Caco-2 (cell line): ENCODE data around the gene LRP1B. TPM values are rescaled to one million over a fixed set of nuclear protein-coding genes. Genes with fewer than 3 reads are reported as not detected.

Source experiments
- BruUV-seq: library from RNA; stranded (reverse); fragments of 400-500 nt; replicated peaks from 2 replicates; lab custom pipeline; 2021; lab: Mats Ljungman, UMichigan
- CTCF ChIA-PET: fragments of 300-600 bp; sonication (Branson Sonifier 250); formaldehyde crosslinking; loops from one replicate; lab custom pipeline; 2022; ENCODE audit warnings: antibody characterized with exemption; lab: Charles Lee
- POLR2A ChIA-PET: fragments of 300-600 bp; sonication (Branson Sonifier 250); formaldehyde crosslinking; loops from one replicate; lab custom pipeline; 2022; ENCODE audit warnings: antibody characterized with exemption; lab: Charles Lee
- DNase-seq, 2 experiments: peaks; one replicate each; pipeline versions ENCODE4 v3.0.0 to v3.0.0-alpha.2; 2020 to 2022
- H3K27me3 ChIP-seq: replicated peaks from 2 replicates; pipeline ENCODE4 v1.6.0; 2011; ENCODE audit warnings: low read length; ENCODE audit not compliant: control insufficient read depth, insufficient read depth
- H3K36me3 ChIP-seq: 2 replicates; pipeline ENCODE4 v1.5.1; 2011; ENCODE audit warnings: low read length; ENCODE audit not compliant: control insufficient read depth, insufficient read depth
- H3K4me1 ChIP-seq: fragments of 250-450 bp; sonication (Bioruptor Pico); 2 replicates; pipeline ENCODE4 v1.5.1; 2020; ENCODE audit warnings: mild to moderate bottlenecking
- H3K4me3 ChIP-seq: 2 replicates; pipeline ENCODE4 v1.5.1; 2011; ENCODE audit warnings: low read depth, mild to moderate bottlenecking, control low read depth, low read length
- H3K9me3 ChIP-seq: fragments of 250-450 bp; sonication (Bioruptor Pico); 2 replicates; pipeline ENCODE4 v1.5.1; 2020; ENCODE audit warnings: mild to moderate bottlenecking, moderate library complexity
- H3K27ac Mint-ChIP-seq: one replicate; pipeline ENCODE4 v1.8.0; 2022; ENCODE audit warnings: mixed read lengths; ENCODE audit not compliant: unreplicated experiment
- H3K27me3 Mint-ChIP-seq: one replicate; pipeline ENCODE4 v1.8.0; 2022; ENCODE audit warnings: mixed read lengths; ENCODE audit not compliant: insufficient read depth, unreplicated experiment
- H3K36me3 Mint-ChIP-seq: one replicate; pipeline ENCODE4 v1.8.0; 2022; ENCODE audit warnings: mild to moderate bottlenecking, mixed read lengths; ENCODE audit not compliant: insufficient read depth, unreplicated experiment
- H3K4me1 Mint-ChIP-seq: one replicate; pipeline ENCODE4 v1.8.0; 2022; ENCODE audit warnings: low read depth, mixed read lengths; ENCODE audit not compliant: unreplicated experiment
- H3K4me3 Mint-ChIP-seq: one replicate; pipeline ENCODE4 v1.8.0; 2022; ENCODE audit warnings: mild to moderate bottlenecking, moderate library complexity, mixed read lengths; ENCODE audit not compliant: unreplicated experiment
- H3K9me3 Mint-ChIP-seq: one replicate; pipeline ENCODE4 v1.8.0; 2022; ENCODE audit warnings: mixed read lengths; ENCODE audit not compliant: unreplicated experiment
- intact Hi-C: fragments of 100-400 bp; cut with micrococcal nuclease; formaldehyde crosslinking; loops from one replicate; pipeline ENCODE4 v1.10.0; 2022; ENCODE audit not compliant: unreplicated experiment
- microRNA-seq: library from miRNA; unstranded; fragments of <30 nt; microRNA quantifications from one replicate; pipeline ENCODE4 v1.2.0, GENCODE V29; 2022
- total RNA-seq: library from RNA; stranded (reverse); gene quantifications from 2 replicates; pipeline ENCODE4 v1.2.3, GENCODE V29; 2022
- TF ChIP-seq, protein P1 (sequence below), 2 experiments: fragments of 200-600 bp in 1 of 2; IDR thresholded peaks; 1 replicate in 1 of 2; 2 replicates in 1 of 2; pipeline versions ENCODE4 v1.5.1 to v1.8.0; 2011 to 2022; ENCODE audit warnings: antibody characterized with exemption in 1 of 2, control low read depth in 1 of 2, inconsistent platforms in 1 of 2, low read depth in 1 of 2, low read length in 1 of 2, mild to moderate bottlenecking in 1 of 2, moderate library complexity in 1 of 2; ENCODE audit not compliant: insufficient read depth in 1 of 2, severe bottlenecking in 1 of 2, unreplicated experiment in 1 of 2

Gene LRP1B
- total RNA-seq, 1 experiment from 2014 or later = not detected

DNA sequence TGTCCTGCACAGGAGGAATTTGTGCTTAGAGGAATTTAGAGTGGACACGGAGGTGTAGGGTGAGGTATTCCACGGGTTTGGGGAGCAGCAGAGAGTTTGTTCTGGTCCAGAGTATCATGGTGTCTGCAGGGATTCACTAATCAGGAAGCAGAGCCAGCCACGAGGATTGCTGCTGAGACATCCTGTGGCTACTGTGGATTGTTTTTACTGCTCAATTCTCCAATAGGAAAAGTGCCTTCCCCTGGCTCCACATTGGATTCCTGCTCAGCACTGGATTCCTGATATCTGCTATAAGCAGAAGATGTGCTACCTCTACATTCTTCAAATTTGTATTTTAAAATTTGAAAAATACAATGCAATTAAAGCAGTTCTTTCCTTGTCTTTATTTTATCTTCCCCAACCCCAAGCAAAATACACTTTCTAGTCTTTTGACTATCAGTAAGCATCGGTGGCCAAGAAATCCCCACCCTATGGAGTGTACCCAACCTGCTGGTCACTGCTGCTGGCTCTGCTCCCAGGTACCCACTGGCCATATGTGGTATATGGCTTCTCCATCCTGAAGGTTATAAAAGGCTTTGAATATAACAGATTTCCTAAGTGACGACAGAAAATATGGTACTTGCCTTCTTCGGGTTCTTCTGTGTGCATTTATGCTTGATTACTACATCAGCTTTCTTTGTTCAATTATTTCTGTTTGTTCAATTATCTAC, 1947.6 kb downstream of the LRP1B start:
- TF ChIP-seq, protein P1, sequence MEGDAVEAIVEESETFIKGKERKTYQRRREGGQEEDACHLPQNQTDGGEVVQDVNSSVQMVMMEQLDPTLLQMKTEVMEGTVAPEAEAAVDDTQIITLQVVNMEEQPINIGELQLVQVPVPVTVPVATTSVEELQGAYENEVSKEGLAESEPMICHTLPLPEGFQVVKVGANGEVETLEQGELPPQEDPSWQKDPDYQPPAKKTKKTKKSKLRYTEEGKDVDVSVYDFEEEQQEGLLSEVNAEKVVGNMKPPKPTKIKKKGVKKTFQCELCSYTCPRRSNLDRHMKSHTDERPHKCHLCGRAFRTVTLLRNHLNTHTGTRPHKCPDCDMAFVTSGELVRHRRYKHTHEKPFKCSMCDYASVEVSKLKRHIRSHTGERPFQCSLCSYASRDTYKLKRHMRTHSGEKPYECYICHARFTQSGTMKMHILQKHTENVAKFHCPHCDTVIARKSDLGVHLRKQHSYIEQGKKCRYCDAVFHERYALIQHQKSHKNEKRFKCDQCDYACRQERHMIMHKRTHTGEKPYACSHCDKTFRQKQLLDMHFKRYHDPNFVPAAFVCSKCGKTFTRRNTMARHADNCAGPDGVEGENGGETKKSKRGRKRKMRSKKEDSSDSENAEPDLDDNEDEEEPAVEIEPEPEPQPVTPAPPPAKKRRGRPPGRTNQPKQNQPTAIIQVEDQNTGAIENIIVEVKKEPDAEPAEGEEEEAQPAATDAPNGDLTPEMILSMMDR (IDR thresholded peaks at IDR 0.05; ENCODE audit: insufficient read depth in 1 of 2, low read depth in 1 of 2, low read length in 1 of 2, severe bottlenecking in 1 of 2, unreplicated experiment in 1 of 2) = no peak
- peaks cover 12% of the 10 kb centered on the region for H3K27me3 Mint-ChIP-seq
- H3K4me3 Mint-ChIP-seq = no peak overlapping the region
- Histone ChIP-seq H3K9me3 (no peaks in the 10 kb centered on the region), H3K36me3 (no peaks in the 10 kb centered on the region), H3K27me3 (no peaks in the 10 kb centered on the region), H3K4me3 (no peak overlapping the region), H3K4me1 (no peaks in the 10 kb centered on the region)
- no peaks in the 10 kb centered on the region for H3K9me3 Mint-ChIP-seq
- H3K27ac Mint-ChIP-seq = no peak overlapping the region
- H3K36me3 Mint-ChIP-seq = no peaks in the 10 kb centered on the region
- intact Hi-C loops = no loop called here
- ChIA-PET POLR2A (no interaction called here), CTCF (no interaction called here)
- no TSS peak for BruUV-seq
- no peak for DNase-seq
- no peaks in the 10 kb centered on the region for H3K4me1 Mint-ChIP-seq

Small RNA genes lying within 50 kb of the gene (microRNA-seq; reads per million reads assigned to microRNA genes)
- gene MIR7157 = not detected
